NOMO-1 treated with dmso at 0.1 percent for 144 hours (cell line): ENCODE results near the gene ADAMTS2.

Experiments
- DNase-seq: peaks from one replicate; lab custom pipeline; 2025; ENCODE audit not compliant: unreplicated experiment; lab: John Stamatoyannopoulos, UW

The ADAMTS2 gene

GRCh38 chr5:179185256-179185940 is 159.9 kb downstream of the ADAMTS2 start:
- no peak for DNase-seq

DNA sequence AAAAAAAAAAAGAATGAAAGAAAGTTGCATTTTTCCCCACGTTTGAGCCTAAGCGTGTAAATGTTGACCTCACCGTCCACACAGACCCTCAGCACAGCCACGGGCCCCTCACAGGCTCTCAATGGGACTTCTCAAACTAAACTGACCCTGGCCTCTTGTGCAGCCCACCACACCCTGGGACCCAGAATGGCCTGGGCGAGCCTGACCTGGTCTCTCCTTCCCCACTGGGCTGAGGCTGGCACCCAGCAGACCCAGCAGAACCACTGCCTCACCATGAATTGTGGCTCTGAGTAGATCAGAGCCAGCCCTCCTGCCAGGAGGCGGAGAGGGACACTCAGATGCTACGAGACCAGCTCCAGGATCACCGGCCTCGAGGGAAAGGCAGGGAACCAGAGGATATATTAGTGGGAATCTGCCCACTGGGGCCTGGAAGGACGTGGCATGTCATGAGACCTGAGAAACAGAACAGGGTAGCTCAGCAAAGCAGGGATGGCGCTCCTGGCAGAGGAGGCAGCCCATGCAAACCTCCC is 160.7 kb downstream of the ADAMTS2 start:
- no peak for DNase-seq

DNA sequence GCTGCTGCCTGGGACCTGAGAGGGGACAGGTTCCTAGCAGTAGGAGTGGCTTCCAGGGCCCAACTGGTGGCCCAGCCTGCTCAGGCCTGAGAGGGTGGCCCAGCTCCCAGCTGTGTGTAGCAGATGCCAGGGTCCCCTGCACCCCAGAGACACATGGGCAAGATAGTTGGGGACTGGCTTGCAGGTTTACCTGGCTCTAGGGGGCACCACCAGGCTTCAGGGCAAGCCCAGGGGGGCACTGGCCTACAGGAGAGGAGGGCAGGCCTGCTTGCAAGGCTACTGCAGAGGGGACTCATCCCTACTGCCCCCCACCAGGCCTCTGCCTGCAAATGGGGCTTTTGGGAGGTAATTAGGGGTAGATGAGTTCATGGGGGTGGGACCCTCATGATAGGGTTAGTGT is 161.8 kb downstream of the ADAMTS2 start:
- DNase-seq: no peak

DNA sequence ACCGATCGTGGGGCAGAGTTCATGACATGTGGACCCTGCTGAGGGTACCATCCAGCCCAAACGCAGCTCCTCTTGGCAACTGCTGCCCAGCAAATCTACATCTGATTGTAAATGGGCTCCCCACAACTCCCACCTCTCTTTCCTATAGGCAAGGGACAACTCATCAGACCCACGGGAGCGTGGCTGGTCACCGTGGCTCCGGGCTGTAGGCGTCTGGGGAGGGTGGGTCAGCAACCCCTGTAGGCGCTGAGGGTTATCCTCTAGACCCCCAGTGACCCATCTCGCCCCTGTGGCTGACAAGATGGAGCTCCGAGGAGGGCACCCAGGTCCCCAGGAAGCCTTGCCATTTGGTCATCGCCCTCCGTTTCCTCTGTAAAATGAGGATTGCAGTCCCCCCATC is 162.7 kb downstream of the ADAMTS2 start:
- DNase-seq: no peak

GRCh38 chr5:179181988-179182387 is 163.3 kb downstream of the ADAMTS2 start:
- DNase-seq: no peak

DNA sequence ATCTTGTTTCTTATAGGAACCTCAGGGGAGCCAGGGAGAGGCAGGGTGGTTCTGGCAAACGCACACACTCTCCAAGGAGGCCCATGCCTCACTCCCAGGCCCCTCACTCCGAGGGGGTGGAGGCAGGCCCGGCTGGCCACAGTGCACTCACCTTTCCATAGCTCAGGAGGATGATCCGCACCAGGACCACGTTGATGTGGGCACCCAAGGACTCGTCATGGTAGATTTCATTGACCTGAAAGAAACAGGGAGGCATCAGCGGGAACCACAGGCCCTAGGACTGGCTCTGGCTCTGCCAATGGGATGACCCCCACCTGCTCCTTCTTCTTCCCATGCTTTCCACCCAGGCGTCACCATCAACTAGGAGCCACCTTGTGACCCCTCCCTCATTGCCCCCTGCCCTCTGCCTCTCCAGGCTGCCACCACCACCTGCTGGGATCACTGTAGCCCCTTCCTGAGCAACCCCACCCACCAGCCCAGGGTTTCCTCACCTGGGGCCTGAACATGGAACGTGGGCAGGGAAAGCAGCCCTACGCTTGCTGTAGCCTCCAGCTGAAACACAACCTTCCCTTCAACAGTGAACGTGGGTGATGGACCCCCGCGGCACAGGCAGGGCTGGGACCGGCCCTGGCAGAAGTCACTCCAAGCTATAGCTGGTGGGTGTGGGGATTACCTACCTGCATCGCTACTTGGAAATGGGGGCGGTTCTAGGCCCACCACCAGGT is 164.2 kb downstream of the ADAMTS2 start:
- DNase-seq: no peak

GRCh38 chr5:179180061-179180610 is 165.1 kb downstream of the ADAMTS2 start:
- DNase-seq: no peak

DNA sequence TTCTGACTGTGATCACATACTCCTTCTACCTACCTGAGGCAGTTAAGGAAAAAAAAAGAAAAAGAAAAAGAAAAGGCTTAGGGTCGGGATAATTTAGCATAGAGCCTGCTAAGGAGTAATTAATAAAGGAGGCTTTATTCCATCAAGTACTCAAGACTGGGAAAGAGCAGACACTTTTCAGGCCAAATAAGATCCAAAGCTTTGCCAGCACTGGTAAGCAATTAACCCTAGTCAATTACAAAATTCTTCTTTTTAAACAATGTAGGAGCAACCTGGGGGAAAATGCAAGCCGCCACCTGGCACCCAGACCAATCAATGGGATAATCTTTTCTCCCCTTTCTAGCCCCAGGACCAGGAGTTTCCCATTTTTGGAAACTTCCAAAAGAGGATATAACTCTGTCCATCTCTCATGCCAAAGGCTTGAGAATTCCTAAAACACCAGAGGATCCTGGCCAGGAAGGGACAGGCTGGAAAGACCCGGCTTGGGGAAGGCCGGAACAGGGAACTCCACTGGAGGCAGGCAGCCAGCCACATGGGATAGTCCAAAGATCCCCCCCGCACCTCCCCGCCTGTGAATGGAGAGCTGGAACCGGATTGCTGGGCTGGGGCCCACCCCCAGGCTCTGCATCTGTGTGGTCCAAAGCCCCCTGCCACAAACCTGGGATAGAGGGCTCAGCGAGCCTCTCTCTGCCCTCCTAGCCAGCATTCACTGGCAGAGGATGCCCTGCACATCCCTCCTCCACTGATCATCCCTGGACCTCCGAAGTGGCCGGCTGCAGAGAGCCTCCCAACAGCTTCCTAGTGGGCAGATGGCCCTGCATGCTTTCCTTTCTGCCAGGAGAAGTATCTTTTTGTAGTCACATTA is 167.3 kb downstream of the ADAMTS2 start:
- DNase-seq: no peak

- no peak for DNase-seq
These were observed 168.6 kb downstream of the ADAMTS2 start for GRCh38 chr5:179176571-179177230.

DNA sequence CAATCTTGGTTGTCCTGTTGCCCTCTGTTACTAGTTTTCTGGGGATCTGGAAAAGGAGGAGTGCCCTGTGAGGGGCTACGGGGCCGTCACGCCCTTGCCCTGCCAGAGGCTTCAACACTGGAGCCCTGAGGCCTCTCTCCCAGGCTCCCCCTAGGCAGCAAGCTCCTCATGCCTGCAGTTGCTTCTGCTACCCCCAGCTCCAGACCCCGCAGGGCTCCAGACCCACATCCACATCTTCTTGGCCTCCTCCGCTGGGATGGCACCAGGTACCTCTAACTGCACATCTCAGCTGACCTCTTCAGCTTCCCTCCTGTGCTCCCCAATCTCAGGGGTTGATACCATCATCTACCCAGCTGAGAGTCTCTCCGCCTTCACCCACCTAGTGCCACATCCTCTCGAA is 169.1 kb downstream of the ADAMTS2 start:
- no peak for DNase-seq

DNA sequence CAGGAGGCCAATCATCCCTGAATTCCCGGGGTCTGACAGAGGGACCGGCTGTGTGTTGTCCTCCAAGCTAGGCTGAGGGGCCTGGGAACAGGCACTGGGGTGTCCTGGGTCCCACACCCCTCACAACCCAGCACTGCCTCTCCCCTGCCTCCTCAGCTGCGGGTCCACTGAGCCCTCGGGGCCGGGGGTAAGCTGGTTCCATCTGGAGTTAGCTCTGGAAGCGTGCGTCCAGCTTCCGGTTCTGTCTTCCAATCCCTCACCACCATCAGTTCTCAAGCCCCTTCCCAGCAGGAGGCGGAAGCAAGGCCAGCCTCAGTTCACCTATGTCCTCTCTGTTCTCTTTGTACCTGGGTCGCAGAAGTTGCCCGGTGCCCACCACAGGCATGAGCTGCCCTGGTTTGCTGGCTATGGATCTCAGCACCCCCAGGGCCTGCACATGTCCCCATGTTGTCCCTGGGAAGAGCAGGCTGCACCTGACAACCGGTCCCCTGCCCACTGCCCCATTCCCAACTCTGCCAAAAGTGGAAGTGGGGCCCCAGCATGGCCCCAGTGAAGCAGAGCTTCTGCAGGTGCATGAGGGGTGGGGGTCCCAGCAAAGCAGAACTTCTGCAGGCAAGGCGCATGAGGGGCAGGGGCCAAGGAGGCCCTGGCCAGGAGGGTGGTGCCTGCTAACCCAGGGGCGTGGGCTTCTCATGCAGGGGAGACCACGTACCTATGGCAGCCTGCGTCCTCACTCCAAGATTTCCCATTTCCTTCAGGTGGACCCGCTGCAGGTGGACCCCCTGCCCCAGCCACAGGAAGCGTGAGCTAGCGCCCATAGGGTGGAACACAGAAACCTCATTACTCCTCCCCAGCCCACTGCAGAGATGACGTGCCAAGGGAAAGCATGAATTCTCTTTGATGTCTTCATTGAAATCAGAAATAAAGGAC is 173.2 kb downstream of the ADAMTS2 start:
- DNase-seq: no peak

DNA sequence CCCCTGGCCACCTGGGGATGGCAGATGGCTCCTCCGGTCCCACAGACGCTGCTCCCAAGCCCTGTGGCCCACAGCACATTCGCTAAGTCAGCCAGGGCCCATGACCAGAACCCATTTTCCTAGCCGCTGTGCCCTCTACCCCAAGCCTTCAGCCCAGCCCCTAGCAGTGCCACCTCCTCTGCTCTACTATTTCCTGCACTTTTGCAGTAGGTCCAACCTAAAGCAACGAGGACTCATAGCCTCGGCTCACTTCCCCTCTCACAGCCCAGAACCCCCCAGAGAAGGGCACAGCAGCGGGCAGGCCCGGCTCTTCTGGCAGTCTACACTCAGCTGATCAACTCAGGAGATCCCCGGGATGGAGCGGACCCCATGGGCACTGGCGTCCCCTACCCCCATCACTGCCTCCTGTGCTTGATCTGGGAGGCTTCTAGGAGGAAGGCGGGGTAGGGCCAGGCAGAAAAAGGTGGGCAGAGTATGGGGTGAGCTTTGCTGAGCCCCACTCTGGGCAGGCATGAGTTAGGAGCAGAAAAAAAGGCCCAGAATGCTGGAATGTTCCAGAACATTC is 173.9 kb downstream of the ADAMTS2 start:
- DNase-seq: no peak

GRCh38 chr5:179170606-179171005 is 174.7 kb downstream of the ADAMTS2 start:
- DNase-seq: no peak

DNA sequence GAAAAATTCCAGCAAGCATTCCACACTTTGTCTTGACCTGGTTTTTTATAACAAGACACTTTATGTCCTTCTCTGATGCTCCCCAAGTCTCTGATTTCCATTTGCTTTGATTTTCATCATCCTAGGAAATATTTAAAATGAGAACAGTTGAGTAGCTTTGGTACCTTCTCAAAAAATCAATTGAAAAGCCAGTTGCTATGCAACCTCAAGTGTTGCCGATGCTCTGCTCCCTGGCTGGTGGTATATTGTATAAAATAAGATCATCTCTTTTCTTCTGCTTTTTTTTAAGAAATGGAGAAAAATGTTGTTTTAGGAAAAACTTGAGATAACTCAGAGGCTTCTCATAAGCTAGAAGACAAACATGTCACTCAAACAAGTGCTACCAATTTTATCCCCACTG is 175.4 kb downstream of the ADAMTS2 start:
- DNase-seq: no peak

GRCh38 chr5:179168664-179169063 is 176.6 kb downstream of the ADAMTS2 start:
- no peak for DNase-seq

- no peak for DNase-seq
These were observed 177.3 kb downstream of the ADAMTS2 start for GRCh38 chr5:179167871-179168451.

DNA sequence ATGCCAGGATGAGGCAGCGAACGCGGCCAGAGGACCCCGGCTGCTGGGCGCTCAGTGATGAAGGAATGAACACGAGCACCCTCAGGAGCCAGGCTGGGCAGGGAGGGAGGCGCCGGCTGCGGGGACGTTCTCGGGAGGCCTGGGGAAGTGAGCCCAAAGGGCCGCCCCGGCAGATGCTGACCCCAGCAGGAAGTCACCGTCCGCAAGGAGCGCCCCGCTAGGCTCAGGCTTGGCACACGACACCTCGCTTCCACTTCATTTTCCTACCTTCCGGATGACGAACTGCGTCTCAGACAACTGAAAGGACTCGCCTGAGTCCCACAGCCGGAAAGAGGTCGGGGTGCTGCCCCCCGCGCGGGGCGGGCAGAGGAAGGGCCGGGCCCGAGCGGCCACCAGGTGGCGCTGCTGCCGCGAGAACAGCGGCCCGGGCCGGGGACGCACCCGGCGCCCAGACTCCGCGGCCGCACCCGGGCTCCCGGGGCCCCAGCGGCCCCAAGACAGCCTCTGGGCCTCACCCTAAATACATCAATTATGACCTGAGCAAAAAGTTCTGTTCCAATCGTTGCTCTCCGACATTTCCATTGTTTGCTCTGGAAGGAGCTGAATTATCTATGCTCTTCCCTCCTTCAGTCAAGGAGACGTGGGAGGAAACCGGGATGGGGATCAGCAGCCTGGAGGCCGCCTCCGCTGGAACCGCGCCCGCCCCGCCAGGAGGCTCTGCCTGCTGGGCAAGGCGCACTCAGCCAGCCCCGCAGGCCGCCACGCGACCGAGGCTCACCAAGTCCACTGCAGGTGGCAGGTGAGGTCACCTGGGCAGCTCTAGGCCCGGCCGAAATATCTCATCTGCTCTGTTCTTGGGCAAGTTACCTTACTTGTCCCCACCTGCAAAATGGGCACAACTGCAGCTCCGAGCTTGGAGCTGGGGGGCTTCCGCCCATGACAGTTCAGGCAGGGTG is 178.1 kb downstream of the ADAMTS2 start:
- no peak for DNase-seq
